Kidney (tissue), 14 donors: ENCODE measurements around the gene LCNL1. TPM values are rescaled to one million over a fixed set of nuclear protein-coding genes. Genes with fewer than 3 reads are reported as not detected.

ENCODE experiments used
- DNase-seq, 5 donors: peaks; one replicate each; pipeline ENCODE4 v3.0.0-alpha.2; 2013 to 2020
- FAIRE-seq: peaks from 2 replicates; lab custom pipeline; 2012; peaks lifted over from hg19 to GRCh38; lab: Jason Lieb, UNC
- H3K27ac ChIP-seq, 2 donors: one replicate each; pipeline ENCODE4 v1.7.0; 2013; ENCODE audit warnings: low read depth in 2 of 2, low read length in 2 of 2, inconsistent platforms in 1 of 2
- H3K27me3 ChIP-seq: one replicate; pipeline ENCODE4 v1.7.1; 2013; ENCODE audit warnings: low read length, inconsistent platforms; ENCODE audit not compliant: control insufficient read depth, insufficient read depth
- H3K36me3 ChIP-seq, 3 donors: one replicate each; pipeline versions ENCODE4 v1.7.0 to v1.7.1; 2013; ENCODE audit warnings: low read length in 3 of 3, control low read depth in 1 of 3, inconsistent platforms in 1 of 3; ENCODE audit not compliant: insufficient read depth in 3 of 3, control insufficient read depth in 2 of 3
- H3K4me1 ChIP-seq, 3 donors: one replicate each; pipeline versions ENCODE4 v1.7.0 to v1.7.1; 2013; ENCODE audit warnings: low read length in 3 of 3, inconsistent platforms in 1 of 3, low read depth in 1 of 3; ENCODE audit not compliant: control insufficient read depth in 2 of 3, insufficient read depth in 2 of 3
- H3K4me3 ChIP-seq, 3 donors: one replicate each; pipeline versions ENCODE4 v1.7.0 to v1.8.1; 2013; ENCODE audit warnings: low read length in 3 of 3, control low read depth in 1 of 3, inconsistent platforms in 1 of 3
- H3K9ac ChIP-seq, 3 donors: one replicate each; pipeline versions ENCODE4 v1.7.0 to v1.7.1; 2013; ENCODE audit warnings: low read length in 3 of 3, control low read depth in 1 of 3, inconsistent platforms in 1 of 3
- H3K9me3 ChIP-seq, 3 donors: one replicate each; pipeline versions ENCODE4 v1.7.0 to v1.7.1; 2013; ENCODE audit warnings: low read length in 3 of 3, control low read depth in 1 of 3, inconsistent platforms in 1 of 3; ENCODE audit not compliant: control insufficient read depth in 2 of 3, insufficient read depth in 1 of 3
- intact Hi-C: fragments of 100-400 bp; cut with DNase I; formaldehyde crosslinking; loops from one replicate; pipeline ENCODE4 v1.11.1; 2022
- polyA plus RNA-seq: library from polyadenylated mRNA; stranded (reverse); fragments of 350-450 nt; fragmentation: Illumina TruSeq; extraction: RNeasy Lipid Tissue Mini Kit (QIAGEN cat#74804); gene quantifications from one replicate; pipeline ENCODE4 v1.2.3, GENCODE V29; 2014; ENCODE audit warnings: low read depth, low replicate concordance; ENCODE audit not compliant: insufficient read depth
- total RNA-seq: library from RNA; stranded (reverse); fragmentation: NEBNext Ultra II Directional; extraction: Animal tissue kit (Norgen Biotek cat#: 25700); gene quantifications from one replicate; pipeline ENCODE4 v1.2.1, GENCODE V29; 2021
- TF ChIP-seq, protein P1 (sequence below): IDR thresholded peaks from 3 replicates; pipeline ENCODE4 v1.5.1; 2012; ENCODE audit warnings: mild to moderate bottlenecking, moderate library complexity, borderline replicate concordance; ENCODE audit not compliant: insufficient read depth; ENCODE audit errors: extremely low read depth
- donor health status: control.
- donor health status: control.
- donor health status: control.
- donor health status: control.
- donor health status: control.
- donor health status: DM: yes; HTN: yes; CAD: no.
- donor health status: Normal renal cell carcinoma (clear cell type).

LCNL1 gene
- total and polyA plus RNA-seq, 2 donors from 2014 or later = 0.54 to 1.4 TPM

- Histone ChIP-seq H3K36me3 (peaks cover 0 to 23% (median 7%) of the 10 kb centered on the region in 3 donors), H3K27me3 (no peaks in the 10 kb centered on the region), H3K4me3 (peak overlapping the region; percentile 30 to 84 (median 63)), H3K9me3 (no peaks in the 10 kb centered on the region), H3K4me1 (peaks cover 0 to 18% (median 9%) of the 10 kb centered on the region in 3 donors), H3K9ac (peak overlapping the region in 1 of 3 donors; percentile 67), H3K27ac (peak overlapping the region; percentile 68 to 83)
- TF ChIP-seq, protein P1, sequence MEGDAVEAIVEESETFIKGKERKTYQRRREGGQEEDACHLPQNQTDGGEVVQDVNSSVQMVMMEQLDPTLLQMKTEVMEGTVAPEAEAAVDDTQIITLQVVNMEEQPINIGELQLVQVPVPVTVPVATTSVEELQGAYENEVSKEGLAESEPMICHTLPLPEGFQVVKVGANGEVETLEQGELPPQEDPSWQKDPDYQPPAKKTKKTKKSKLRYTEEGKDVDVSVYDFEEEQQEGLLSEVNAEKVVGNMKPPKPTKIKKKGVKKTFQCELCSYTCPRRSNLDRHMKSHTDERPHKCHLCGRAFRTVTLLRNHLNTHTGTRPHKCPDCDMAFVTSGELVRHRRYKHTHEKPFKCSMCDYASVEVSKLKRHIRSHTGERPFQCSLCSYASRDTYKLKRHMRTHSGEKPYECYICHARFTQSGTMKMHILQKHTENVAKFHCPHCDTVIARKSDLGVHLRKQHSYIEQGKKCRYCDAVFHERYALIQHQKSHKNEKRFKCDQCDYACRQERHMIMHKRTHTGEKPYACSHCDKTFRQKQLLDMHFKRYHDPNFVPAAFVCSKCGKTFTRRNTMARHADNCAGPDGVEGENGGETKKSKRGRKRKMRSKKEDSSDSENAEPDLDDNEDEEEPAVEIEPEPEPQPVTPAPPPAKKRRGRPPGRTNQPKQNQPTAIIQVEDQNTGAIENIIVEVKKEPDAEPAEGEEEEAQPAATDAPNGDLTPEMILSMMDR = no peak
- DNase-seq (peak in 1 of 5 donors; percentile 80), FAIRE-seq (no peak)
- intact Hi-C loops = loop anchor here (10.0 kb wide), 2 partner anchors 99 to 149 kb away; partner anchors contain the start of genes AJM1, CCDC183, PHPT1 and TMEM141
These were observed 38.6 kb upstream of the LCNL1 start for GRCh38 chr9:136944212-136944518.

GRCh38 chr9:136944519-136945332 lies 38.1 kb upstream of the LCNL1 start, which contains the start of the genes C8G and FBXW5:
TSS of gene C8G (plus strand) at chr9:136945243. CDS start at chr9:136945321, 78 bp downstream.
TSS of gene FBXW5 (minus strand) at chr9:136944738. CDS start at chr9:136944083, 655 bp downstream.
- peak within 1 kb of the TSS; percentile 68 to 83 for H3K27ac ChIP-seq
- TF ChIP-seq, protein P1 = peak; percentile 96
- H3K9me3 ChIP-seq = no peaks in the 10 kb centered on the region
- H3K27me3 ChIP-seq = no peaks in the 10 kb centered on the region
- peaks cover 0 to 18% (median 9%) of the 10 kb centered on the region in 3 donors for H3K4me1 ChIP-seq
- H3K9ac ChIP-seq = peak within 1 kb of the TSS in 2 of 3 donors; percentile 50 to 67
- peaks cover 0 to 22% (median 7%) of the 10 kb centered on the region in 3 donors for H3K36me3 ChIP-seq
- H3K4me3 ChIP-seq = peak within 1 kb of the TSS; percentile 30 to 84 (median 63)
- DNase-seq = peak; percentile 96 to 99 (median 97)
- no peak for FAIRE-seq
- intact Hi-C loops = loop anchor here (10.0 kb wide), 2 partner anchors 100 to 150 kb away; partner anchors contain the start of genes AJM1, CCDC183, PHPT1 and TMEM141

DNA sequence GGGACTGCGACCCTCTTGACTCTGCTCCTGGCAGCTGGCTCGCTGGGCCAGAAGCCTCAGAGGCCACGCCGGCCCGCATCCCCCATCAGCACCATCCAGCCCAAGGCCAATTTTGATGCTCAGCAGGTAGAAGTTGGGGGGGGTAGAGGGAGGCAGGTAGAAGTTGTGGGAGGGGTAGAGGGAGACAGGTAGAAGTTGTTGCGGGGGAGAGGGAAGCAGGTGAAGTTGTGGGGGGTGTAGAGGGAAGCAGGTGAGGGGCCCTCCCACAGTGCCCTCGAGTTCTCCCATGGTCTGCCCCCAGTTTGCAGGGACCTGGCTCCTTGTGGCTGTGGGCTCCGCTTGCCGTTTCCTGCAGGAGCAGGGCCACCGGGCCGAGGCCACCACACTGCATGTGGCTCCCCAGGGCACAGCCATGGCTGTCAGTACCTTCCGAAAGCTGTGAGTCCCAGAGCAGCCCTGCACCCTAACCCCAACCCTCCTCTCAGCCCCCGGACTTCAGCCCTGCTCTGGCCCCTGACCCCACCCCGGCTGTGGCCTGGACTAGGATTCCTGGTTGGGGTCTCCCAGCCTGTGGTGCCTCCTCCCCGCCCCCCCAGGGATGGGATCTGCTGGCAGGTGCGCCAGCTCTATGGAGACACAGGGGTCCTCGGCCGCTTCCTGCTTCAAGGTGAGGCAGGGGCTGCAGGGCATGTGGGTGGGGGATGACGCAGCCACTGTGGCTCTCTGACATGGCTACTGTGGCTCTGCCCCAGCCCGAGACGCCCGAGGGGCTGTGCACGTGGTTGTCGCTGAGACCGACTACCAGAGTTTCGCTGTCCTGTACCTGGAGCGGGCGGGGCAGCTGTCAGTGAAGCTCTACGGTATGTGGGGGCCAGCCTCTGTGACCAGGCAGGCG lies 37.2 kb upstream of the LCNL1 start:
- intact Hi-C loops = loop anchor here (10.0 kb wide), 2 partner anchors 101 to 151 kb away; partner anchors contain the start of genes AJM1, CCDC183, PHPT1 and TMEM141
- Histone ChIP-seq H3K36me3 (peaks cover 0 to 16% (median 4%) of the 10 kb centered on the region in 3 donors), H3K27ac (no peak overlapping the region), H3K9me3 (no peaks in the 10 kb centered on the region), H3K4me1 (peaks cover 0 to 22% (median 9%) of the 10 kb centered on the region in 3 donors), H3K4me3 (no peak overlapping the region), H3K9ac (no peak overlapping the region), H3K27me3 (no peaks in the 10 kb centered on the region)
- FAIRE-seq = no peak
- DNase-seq = peak in 2 of 5 donors; percentile 80 to 85
- TF ChIP-seq, protein P1 = no peak
